ENCODE results near the gene TAS1R3.

The TAS1R3 gene

DNA sequence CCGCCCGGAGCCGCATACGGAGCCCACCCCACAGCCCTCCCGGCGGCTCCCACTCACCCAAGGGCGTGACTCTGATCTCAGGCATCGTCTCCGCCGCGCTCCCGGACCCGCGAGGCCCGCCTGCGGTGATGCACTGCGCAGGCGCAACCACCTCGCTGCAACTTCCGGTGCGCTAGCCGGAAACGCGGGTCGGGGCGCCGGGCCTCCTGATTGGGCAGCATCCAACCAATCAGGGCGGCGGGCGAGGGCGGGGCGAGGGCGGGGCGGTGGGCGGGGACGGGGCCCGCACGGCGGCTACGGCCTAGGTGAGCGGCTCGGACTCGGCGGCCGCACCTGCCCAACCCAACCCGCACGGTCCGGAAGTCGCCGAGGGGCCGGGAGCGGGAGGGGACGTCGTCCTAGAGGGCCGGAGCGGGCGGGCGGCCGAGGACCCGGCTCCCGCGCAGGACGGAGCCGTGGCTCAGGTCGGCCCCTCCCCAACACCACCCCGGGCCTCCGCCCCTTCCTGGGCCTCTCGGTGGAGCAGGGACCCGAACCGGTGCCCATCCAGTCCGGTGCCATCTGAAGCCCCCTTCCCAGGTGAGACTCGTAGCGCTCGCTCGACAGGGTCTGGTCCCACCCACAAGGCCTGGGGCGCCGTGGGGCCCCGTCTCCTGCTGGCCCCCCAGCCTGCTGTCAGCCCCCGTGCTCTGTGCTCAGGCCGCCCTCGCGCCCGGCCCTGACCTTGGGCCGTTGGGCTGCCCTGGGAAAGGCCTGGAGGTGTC is 6.4 kb upstream of the TAS1R3 start, which contains the start of the genes CPTP and INTS11:
CPTP (plus strand) TSS at position 279 of the 764 bp plus-strand sequence. CDS start 2,109 bp downstream, outside the sequence.
INTS11 (minus strand) TSS at position 137 of the 764 bp plus-strand sequence; CDS start at position 85, 52 bp downstream.
- DNase-seq, result peak; percentile 96

DNA sequence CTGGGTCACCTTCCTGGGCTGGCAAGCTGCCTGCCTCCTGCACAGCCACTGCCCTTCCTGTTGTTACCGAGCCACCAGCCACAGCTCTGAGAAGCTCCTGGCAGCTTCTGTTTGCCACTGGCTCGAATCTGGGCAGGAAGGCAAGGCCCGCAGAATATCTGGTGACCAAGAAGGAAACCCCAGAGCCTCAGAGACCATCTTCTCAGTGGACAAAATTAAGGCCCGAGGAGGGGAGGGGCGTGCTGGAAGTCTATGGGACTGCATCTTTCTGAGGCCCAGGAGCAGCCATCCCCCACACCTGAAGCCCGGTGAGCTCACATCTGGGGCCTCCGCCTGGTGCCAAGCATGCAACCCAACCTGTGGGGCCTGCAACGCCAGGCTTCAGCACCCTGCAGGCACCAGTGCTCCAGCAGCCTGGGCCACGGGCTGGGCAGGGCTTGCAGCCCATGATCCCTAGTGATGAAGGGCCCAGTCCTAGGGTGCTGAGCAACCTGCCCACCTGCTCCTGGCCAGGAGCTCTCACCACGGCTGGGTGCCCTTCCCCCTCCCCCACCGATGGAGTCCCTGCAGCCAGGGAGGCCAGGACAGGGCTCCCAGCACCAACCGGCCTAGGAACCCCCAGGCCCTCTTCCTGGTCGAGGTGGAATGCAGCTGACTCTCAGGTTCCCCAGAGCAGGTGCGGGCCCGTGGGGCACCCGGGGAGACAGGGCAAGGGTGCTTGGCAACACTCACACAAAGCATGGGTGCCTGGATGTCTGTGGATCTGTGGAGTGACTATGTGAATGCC is 5.6 kb upstream of the TAS1R3 start:
- DNase-seq, result no peak

GRCh38 chr1:1326075-1326605 is 4.9 kb upstream of the TAS1R3 start:
- no peak for DNase-seq

DNA sequence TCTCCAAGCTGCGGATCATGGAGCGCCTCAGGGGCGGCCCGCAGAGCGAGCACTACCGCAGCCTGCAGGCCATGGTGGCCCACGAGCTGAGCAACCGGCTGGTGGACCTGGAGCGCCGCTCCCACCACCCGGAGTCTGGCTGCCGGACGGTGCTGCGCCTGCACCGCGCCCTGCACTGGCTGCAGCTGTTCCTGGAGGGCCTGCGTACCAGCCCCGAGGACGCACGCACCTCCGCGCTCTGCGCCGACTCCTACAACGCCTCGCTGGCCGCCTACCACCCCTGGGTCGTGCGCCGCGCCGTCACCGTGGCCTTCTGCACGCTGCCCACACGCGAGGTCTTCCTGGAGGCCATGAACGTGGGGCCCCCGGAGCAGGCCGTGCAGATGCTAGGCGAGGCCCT is 3.8 kb upstream of the TAS1R3 start:
- no peak for DNase-seq

DNA sequence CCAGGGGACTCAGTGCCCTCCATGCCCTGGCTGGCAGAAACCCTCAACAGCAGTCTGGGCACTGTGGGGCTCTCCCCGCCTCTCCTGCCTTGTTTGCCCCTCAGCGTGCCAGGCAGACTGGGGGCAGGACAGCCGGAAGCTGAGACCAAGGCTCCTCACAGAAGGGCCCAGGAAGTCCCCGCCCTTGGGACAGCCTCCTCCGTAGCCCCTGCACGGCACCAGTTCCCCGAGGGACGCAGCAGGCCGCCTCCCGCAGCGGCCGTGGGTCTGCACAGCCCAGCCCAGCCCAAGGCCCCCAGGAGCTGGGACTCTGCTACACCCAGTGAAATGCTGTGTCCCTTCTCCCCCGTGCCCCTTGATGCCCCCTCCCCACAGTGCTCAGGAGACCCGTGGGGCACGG is 2.8 kb upstream of the TAS1R3 start:
- no peak for DNase-seq

- DNase-seq, result no peak
Observed at GRCh38 chr1:1329304-1330210, 1.5 kb upstream of the TAS1R3 start.

- no peak for DNase-seq
Observed at GRCh38 chr1:1330366-1331067, 563 bp upstream of the TAS1R3 start.

GRCh38 chr1:1332031-1332755 is 1.1 kb downstream of the TAS1R3 start:
- no peak for DNase-seq

GRCh38 chr1:1332774-1333480 is 1.8 kb downstream of the TAS1R3 start:
- DNase-seq, result no peak

DNA sequence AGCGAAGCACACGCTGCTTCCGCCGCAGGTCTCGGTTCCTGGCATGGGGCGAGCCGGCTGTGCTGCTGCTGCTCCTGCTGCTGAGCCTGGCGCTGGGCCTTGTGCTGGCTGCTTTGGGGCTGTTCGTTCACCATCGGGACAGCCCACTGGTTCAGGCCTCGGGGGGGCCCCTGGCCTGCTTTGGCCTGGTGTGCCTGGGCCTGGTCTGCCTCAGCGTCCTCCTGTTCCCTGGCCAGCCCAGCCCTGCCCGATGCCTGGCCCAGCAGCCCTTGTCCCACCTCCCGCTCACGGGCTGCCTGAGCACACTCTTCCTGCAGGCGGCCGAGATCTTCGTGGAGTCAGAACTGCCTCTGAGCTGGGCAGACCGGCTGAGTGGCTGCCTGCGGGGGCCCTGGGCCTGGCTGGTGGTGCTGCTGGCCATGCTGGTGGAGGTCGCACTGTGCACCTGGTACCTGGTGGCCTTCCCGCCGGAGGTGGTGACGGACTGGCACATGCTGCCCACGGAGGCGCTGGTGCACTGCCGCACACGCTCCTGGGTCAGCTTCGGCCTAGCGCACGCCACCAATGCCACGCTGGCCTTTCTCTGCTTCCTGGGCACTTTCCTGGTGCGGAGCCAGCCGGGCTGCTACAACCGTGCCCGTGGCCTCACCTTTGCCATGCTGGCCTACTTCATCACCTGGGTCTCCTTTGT is 2.6 kb downstream of the TAS1R3 start:
- no peak for DNase-seq

DNA sequence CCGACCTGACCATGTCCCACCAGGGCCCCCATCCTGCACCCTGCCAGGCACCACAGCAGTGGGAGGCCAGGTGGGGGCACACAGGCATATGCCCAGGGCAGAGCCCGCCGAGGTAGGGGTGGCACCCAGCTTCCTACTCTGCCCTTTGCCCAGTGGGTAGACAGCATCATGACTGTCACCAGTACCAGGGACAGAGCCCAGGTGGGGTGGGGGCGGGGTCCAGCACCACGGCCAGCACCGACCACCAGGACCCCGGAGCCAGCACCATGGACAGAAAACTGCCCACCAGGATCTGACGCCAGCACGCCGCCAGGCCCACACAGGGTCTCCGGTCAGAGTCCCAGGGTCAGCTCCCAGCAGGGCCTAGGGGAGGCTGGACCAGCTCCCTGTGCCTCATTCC is 3.8 kb downstream of the TAS1R3 start:
- no peak for DNase-seq

DNA sequence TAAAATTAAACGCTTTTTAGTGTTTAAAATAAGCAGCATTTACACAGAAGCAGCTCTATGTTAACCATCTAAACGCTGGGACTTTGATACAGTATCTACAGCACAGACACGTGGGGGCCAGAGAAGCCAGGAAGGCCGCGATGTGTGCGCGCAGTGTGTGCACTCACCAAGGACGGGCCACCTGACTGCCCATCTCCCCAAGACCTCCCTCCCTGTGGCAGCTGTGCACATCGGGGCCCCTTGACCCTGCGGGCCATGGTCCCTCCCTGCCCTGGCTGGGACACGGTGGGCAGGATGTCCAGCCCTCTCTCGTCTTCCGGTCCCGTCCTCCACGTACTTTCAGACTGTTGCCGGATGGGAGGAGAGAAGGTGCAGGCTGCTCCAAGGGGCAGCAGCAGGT is 4.2 kb downstream of the TAS1R3 start:
- no peak for DNase-seq

GRCh38 chr1:1335792-1336248 is 4.7 kb downstream of the TAS1R3 start:
- no peak for DNase-seq

DNA sequence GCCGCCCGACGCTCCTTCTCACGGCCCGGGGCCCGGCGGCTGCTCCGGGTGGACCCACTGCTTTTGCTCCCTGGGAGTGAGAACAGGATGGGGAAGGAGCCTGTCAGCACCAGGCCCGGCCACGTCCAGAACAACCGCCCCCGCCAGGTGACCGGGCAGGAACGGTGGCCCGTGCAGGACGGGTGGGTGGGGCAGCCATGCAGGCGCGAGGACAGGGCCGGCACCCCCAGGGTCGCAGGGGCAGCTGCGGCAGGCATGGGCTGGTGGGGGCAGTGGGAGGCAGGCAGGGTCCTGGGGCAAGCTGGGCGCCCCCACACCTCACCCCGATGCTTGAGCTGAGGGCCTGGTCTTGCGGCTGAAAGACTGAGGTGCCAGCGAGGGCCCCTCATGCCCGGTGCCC is 5.4 kb downstream of the TAS1R3 start:
- DNase-seq, result no peak

GRCh38 chr1:1336931-1337792 is 6.1 kb downstream of the TAS1R3 start:
- no peak for DNase-seq

GRCh38 chr1:1337793-1338147 is 6.7 kb downstream of the TAS1R3 start:
- no peak for DNase-seq

GRCh38 chr1:1338278-1338677 is 7.2 kb downstream of the TAS1R3 start:
- no peak for DNase-seq

DNA sequence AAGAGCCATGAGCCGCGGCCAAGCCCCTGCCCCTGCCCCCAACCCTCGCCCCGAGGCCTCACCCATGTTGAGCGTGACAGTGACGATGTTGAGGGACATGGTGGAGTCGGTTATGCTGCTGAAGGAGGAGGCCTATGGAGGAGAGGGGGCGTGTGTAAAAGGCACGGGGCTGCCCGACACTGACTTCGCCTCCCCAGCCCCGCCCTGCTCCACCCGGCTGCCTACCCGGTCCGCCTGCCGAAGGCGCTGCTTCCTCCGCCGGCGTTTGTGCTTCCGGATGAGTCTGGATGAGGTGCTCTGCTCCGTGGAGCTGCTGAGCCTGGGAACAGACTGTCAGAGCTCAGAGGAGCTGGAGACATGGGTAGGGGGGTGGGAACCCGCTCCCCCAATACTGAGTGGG is 9.1 kb downstream of the TAS1R3 start:
- no peak for DNase-seq
